HG03469 (cell line): Measurements from ENCODE around the gene FAM124A.

Source experiments
- ATAC-seq: cut with Tn5 transposase; IDR thresholded peaks from one replicate; pipeline ENCODE4 v1.9.1; 2021; ENCODE audit warnings: mild to moderate bottlenecking, moderate library complexity, moderate number of reproducible peaks; ENCODE audit not compliant: unreplicated experiment

Gene FAM124A

GRCh38 chr13:51332566-51333361 lies 110.6 kb downstream of the FAM124A start:
- no peak for ATAC-seq

DNA sequence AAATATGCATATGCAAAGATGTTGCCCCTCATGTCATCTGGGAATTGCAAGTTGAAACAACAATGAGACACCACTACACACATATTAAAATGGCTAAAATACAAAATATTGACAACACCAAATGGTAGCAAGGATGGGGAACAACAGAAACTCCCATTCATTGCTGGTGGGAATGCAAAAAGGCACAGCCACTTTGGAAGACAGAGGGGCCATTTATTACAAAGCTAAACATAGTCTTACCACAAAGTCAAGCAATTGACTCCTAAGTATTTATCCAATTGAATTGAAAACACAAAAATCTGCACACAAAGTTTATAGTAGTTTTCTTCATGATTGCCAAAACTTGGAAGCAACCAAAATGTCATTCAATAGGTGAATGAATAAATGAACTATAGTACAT lies 111.2 kb downstream of the FAM124A start:
- ATAC-seq = no peak

GRCh38 chr13:51333826-51334225 lies 111.6 kb downstream of the FAM124A start:
- no peak for ATAC-seq
